NCI-H524 (cell line): ENCODE measurements around the gene COL4A6.

ENCODE experiments used
- DNase-seq, 2 experiments: peaks; one replicate each; lab custom pipeline; 2025; lab: John Stamatoyannopoulos, UW

Gene COL4A6

GRCh38 chrX:108216919-108217571 is 221.2 kb downstream of the COL4A6 start:
- DNase-seq = no peak

GRCh38 chrX:108216405-108216804 is 221.8 kb downstream of the COL4A6 start:
- DNase-seq = no peak

- no peak for DNase-seq
These were observed 226.9 kb downstream of the COL4A6 start for GRCh38 chrX:108211301-108211700.

- DNase-seq = no peak
These were observed 229.1 kb downstream of the COL4A6 start for GRCh38 chrX:108209006-108209554.

- no peak for DNase-seq
These were observed 234.7 kb downstream of the COL4A6 start for GRCh38 chrX:108203540-108203939.

- peak; percentile 23 to 78 for DNase-seq
These were observed 238.5 kb downstream of the COL4A6 start for GRCh38 chrX:108199691-108200090.

- DNase-seq = no peak
These were observed 239.2 kb downstream of the COL4A6 start for GRCh38 chrX:108199041-108199440.

- no peak for DNase-seq
These were observed 239.8 kb downstream of the COL4A6 start for GRCh38 chrX:108198420-108198819.

- no peak for DNase-seq
These were observed 251.4 kb downstream of the COL4A6 start for GRCh38 chrX:108186811-108187210.

- DNase-seq = no peak
These were observed 260.1 kb downstream of the COL4A6 start for GRCh38 chrX:108178143-108178498.

- DNase-seq = no peak
These were observed 260.7 kb downstream of the COL4A6 start for GRCh38 chrX:108177351-108178142.

GRCh38 chrX:108173874-108174273 is 264.3 kb downstream of the COL4A6 start:
- DNase-seq = no peak

- DNase-seq = no peak
These were observed 266.6 kb downstream of the COL4A6 start for GRCh38 chrX:108171671-108172070.

- DNase-seq = no peak
These were observed 268.5 kb downstream of the COL4A6 start for GRCh38 chrX:108169768-108170167.

GRCh38 chrX:108168961-108169740 is 269.1 kb downstream of the COL4A6 start:
- no peak for DNase-seq

GRCh38 chrX:108167211-108167872 is 270.9 kb downstream of the COL4A6 start:
- no peak for DNase-seq

GRCh38 chrX:108165383-108166111 is 272.7 kb downstream of the COL4A6 start:
- DNase-seq = peak in 1 of 2 experiments; percentile 60

GRCh38 chrX:108163333-108164082 is 274.7 kb downstream of the COL4A6 start:
- DNase-seq = no peak

GRCh38 chrX:108162265-108162664 is 276.0 kb downstream of the COL4A6 start:
- DNase-seq = no peak

GRCh38 chrX:108160309-108160708 is 277.9 kb downstream of the COL4A6 start:
- DNase-seq = no peak
